ENCODE data around the gene ZBTB38. TPM values are rescaled to one million over a fixed set of nuclear protein-coding genes. Genes with fewer than 3 reads are reported as not detected.
A peak's percentile ranks its signal among the peaks of the same experiment; 100 is the strongest.

The ZBTB38 gene
- total RNA-seq, 1 donor = 30.4 TPM

DNA sequence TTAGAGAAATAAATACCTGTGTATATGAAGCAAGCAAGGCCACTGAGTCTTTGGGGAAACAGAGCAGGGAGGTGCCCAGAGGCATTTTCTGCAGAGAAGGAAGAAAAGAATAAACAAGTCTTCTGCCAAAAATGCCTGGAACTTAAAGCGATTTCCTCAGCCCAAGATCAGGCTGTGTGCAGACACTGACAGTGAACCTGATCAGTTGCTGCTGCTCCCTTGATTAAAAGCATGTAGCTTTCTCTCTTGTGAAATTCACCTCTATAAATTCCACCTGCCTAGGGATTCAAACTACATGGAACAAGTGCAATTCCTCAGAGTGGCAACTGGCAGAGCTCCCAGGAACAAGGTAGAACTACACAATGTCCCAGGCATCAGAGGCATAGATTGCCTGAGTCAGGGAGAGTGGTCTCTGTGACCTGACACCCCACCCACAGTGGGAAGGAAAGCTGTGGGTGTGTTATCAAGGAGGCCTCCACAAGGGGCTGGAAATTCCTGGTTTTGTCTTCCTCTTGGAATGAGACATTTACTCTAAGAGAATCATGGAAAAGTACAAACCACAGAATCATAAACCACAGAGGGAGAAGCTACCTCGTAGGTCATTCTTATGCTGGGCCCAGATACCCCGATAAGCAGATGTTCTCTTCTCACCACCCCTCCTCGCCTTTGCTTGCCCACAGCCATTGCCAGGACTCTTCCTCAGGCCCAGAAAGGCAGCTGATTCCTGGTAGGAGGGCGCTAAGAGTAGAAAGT lies 1.8 kb upstream of the ZBTB38 start:
- peak in 1 of 3 donors; percentile 13 for DNase-seq (ENCODE audit: low read depth in 2 of 3, low spot score in 2 of 3)

DNA sequence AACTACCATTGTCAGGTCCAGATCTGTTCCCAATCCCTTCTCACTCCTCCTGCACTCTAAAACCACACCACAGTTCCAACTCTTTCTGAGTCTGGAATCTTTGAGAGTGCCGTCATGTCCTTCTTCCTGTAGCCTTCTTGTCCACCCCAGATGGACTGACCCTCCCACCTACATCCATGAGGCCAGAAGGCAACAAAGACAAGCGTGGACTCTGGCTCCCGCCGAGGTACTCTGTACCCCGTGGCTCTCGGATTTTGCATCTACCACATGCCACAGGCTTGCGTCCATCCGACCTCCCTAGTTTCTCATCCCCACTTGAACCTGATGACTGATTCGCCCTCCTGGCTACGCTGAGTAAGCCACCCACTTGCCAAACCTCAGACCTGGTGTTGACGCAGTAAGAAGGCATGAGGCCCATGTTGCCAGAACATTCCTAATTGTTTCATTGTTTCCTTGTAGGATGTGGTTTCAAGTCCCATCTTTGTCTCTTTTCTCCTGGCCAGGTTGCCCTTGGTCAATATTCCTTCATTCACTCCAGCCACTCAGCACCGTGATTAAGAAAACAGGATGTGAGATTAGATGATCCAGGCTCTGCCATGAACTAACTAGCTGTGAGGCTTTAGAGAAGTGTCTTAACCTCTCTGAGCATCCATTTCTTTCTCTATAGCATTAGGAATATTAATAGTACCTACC lies 1.1 kb upstream of the ZBTB38 start:
- no peak for DNase-seq (ENCODE audit: low read depth in 2 of 3, low spot score in 2 of 3)

GRCh38 chr3:141368925-141369794 lies 856 bp downstream of the ZBTB38 start:
- no peak for DNase-seq (ENCODE audit: low read depth in 2 of 3, low spot score in 2 of 3)

- peak; percentile 52 to 94 (median 90) for DNase-seq (ENCODE audit: low read depth in 2 of 3, low spot score in 2 of 3)
These were observed 1.8 kb downstream of the ZBTB38 start for GRCh38 chr3:141370065-141370533.

- DNase-seq (ENCODE audit: low read depth in 2 of 3, low spot score in 2 of 3) = no peak
These were observed 3.6 kb downstream of the ZBTB38 start for GRCh38 chr3:141371882-141372281.

DNA sequence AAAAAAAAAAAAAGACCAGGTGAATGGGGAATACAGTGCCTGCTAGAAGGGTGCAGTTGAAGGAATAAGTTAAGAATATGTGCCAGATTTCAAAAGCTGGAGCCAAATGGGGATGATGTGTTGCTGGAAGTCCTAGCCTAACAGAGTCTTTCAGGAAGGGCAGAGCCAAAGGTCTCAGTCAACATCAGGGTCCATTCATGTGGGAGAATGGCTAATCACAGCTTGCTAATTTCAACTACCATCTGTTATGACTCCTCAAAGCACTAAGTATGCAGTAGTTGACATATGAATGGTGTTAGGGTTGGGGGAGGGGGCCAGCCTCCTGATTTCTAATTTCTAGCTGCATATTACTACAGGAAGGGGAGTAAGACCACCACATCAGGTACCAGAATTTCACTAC lies 4.4 kb downstream of the ZBTB38 start:
- no peak for DNase-seq (ENCODE audit: low read depth in 2 of 3, low spot score in 2 of 3)

GRCh38 chr3:141373232-141373631 lies 4.9 kb downstream of the ZBTB38 start:
- DNase-seq (ENCODE audit: low read depth in 2 of 3, low spot score in 2 of 3) = no peak

DNA sequence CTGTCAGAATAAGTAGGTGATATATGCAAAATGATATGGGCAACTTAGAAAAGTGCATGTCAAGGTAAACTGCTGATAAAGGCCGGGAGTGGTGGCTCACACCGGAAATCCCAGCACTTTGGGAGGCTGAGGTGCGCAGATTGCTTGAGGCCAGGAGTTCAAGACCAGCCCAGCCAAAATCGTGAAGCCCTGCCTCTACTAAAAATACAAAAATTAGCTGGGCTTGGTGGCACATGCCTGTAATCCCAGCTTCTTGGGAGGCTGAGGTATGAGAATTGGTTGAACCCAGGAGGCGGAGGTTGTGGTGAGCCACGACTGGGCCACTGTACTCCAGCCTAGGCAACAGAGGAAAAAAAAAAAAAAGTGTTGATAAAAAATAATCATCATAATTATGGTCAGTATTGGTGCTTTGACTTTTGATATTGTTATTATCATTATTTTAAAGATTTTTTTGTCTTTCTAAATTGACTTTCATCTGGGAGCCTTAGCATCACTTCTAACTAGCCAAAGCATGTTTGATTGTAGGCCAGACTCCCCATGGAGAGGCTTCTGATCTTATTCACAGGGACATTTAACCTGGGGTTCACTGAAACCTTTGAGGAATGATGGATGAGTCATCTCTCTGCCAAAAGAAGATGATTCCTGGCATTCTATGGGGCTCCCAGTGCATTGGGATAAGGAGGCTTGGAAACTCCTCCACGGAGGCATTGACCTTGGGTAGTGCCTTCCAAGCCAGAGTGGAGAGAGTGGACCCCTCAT lies 5.6 kb downstream of the ZBTB38 start:
- DNase-seq (ENCODE audit: low read depth in 2 of 3, low spot score in 2 of 3) = no peak

GRCh38 chr3:141375381-141376301 lies 7.3 kb downstream of the ZBTB38 start:
- DNase-seq (ENCODE audit: low read depth in 2 of 3, low spot score in 2 of 3) = no peak

DNA sequence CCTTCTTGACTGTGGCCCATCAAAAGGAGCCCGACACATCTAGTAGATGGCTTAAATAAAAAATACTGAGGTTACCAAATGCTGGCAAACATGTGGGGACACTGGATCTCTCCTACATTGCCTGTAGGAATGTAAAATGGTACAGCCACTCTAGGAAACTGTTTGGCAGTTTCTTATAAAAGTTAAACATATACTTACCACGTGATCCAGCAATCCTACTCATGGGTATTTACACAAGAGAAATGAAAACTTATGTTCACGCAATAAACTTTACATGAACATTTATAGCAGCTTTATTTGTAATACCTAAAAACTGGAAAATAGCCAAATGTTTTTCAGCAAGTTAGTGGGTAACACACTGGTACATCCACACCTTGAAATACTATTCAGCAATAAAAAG lies 9.1 kb downstream of the ZBTB38 start:
- DNase-seq (ENCODE audit: low read depth in 2 of 3, low spot score in 2 of 3) = no peak

DNA sequence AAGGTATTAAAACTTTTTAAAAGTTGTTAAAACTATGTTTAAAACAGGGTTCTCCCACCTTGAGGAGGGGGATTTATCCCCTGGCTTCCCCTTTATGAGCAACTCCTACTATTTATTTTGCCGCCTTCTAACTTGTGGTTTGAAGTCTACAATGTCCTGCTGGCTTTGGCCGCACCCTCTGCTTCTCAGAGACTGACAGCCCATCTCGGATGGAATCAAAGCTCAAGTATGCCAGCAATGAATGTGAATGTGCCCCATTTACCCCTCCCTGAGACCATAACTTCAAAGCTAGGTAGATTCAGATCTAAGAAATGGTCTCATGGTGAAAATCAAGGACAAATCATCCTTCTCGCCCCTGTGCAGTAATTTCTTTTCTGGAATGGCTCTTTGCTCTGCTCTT lies 10.3 kb downstream of the ZBTB38 start:
- no peak for DNase-seq (ENCODE audit: low read depth in 2 of 3, low spot score in 2 of 3)

DNA sequence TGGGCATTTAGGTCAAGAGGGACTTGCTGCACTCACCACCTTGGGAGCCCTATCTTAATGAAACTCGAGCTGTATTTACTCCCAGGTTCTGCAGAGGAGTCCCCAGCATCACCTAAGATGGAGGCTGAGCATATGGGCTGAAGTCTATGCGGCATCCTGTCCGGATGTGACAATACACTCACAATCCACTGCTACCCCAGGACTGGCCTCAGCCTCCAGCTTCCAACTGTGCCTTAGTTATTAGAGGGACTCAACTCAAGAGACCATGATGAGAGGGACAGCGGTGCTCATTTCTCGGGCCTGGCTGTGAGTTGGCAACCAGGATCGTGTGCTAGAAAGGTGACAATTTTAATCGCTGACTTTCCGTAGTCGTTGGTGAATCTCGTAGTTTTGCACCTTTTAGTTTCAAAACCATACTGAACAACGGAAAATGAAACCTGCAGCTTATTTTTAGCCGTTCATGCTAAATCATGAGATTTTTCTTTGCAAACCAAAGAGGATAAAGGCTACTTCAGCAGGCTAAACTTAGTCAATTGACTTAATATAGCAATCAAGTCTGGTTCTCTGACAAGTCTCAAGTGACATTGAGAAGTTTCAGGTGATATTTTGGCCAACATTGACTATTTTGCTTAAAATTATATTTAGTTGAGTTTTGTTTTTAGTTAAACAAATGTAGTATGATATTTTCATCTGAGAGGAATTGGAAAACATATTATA lies 11.1 kb downstream of the ZBTB38 start:
- DNase-seq (ENCODE audit: low read depth in 2 of 3, low spot score in 2 of 3) = no peak

- no peak for DNase-seq (ENCODE audit: low read depth in 2 of 3, low spot score in 2 of 3)
These were observed 12.0 kb downstream of the ZBTB38 start for GRCh38 chr3:141380279-141380678.

DNA sequence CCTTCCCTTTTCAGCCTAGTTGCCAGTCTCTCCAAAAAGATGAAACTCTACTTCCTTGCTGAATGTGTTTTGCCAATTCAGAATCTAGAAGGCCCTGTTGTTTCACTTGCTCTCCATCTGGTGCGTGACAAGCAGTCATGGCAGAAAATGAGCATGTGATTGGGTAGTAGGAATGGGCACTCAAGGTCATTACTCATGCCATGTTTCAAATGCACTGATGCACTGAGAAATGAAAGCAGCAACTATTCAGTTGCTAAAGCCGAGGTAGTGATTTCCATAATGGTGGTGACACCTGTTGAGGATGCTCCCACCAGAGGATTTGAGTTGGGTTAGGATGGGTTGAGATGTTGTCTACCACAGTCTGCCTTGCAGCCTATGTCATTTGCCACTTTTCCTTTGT lies 12.7 kb downstream of the ZBTB38 start:
- no peak for DNase-seq (ENCODE audit: low read depth in 2 of 3, low spot score in 2 of 3)

DNA sequence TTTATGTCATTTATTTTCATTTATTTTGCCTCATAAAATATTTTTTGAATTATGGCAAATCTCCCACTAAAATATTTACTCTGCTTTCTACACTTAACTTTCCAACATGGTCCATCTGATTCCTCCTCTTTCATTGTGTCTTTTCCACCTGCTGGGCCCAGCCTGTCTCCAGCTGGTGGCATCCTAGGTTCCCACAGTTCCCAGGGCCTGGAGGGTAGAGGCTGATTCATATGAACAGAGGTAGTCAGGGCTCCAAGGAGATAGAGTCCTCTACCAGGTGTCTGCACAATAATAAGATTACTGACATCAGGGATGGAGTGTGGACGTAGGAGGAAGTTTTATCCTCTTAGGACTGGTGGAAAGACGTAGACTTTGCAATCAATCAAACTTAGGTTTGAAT lies 14.3 kb downstream of the ZBTB38 start:
- no peak for DNase-seq (ENCODE audit: low read depth in 2 of 3, low spot score in 2 of 3)

GRCh38 chr3:141383555-141384129 lies 15.3 kb downstream of the ZBTB38 start:
- no peak for DNase-seq (ENCODE audit: low read depth in 2 of 3, low spot score in 2 of 3)

DNA sequence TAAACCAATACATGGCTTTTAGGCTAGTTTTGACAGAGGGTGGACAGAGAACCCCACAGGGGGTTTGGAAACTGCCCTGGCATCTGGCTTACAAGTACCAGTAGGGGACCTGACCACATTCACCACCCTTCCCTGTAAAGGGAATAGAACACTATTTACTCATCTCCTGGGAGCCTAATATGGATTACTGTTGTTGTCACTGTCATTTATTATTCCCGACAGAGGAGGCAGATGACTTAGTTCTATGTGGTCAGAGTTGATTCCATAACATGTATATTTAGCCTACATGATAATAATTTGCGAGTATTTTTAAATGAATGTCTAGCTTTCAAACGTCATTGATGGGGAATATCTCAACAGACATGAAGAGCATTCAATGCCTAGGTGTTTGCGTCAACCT lies 15.9 kb downstream of the ZBTB38 start:
- DNase-seq (ENCODE audit: low read depth in 2 of 3, low spot score in 2 of 3) = no peak

DNA sequence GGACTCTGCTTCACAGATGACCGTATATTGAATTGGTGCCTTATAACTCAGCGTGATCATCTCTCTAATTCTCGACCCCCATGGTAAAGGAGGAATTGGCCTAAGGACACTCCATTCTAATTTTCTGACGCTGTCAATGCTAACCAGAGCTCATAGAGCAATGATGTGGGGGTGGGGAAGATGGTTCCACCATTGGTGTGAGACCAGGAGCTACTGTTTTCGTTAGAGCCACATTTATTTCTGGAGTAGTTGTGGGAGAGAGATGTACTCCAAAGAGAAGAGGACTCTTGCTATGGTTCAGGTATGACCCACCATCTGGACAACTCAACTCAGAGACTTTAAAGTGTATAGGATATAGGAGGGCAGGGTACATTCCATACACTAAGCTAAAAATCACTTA lies 16.3 kb downstream of the ZBTB38 start:
- no peak for DNase-seq (ENCODE audit: low read depth in 2 of 3, low spot score in 2 of 3)

All from hematopoietic multipotent progenitor cell (in vitro differentiated cells).